Stimulated activated CD4-positive, alpha-beta T cell treated with anti-CD3 and anti-CD28 coated beads, Interleukin-1b, Interleukin-23, amount 100 ng/mL, for 48 hours (primary cell): ENCODE measurements around the gene ISG20.
"Not testable (repeated sequence)": the region's sequence is repeated elsewhere in the genome, so short reads cannot be mapped to it uniquely, and the experiment has no call there.

Source experiments
- DNase-seq: peaks from one replicate; pipeline ENCODE4 v3.0.0-alpha.2; 2020

ISG20 gene

DNA sequence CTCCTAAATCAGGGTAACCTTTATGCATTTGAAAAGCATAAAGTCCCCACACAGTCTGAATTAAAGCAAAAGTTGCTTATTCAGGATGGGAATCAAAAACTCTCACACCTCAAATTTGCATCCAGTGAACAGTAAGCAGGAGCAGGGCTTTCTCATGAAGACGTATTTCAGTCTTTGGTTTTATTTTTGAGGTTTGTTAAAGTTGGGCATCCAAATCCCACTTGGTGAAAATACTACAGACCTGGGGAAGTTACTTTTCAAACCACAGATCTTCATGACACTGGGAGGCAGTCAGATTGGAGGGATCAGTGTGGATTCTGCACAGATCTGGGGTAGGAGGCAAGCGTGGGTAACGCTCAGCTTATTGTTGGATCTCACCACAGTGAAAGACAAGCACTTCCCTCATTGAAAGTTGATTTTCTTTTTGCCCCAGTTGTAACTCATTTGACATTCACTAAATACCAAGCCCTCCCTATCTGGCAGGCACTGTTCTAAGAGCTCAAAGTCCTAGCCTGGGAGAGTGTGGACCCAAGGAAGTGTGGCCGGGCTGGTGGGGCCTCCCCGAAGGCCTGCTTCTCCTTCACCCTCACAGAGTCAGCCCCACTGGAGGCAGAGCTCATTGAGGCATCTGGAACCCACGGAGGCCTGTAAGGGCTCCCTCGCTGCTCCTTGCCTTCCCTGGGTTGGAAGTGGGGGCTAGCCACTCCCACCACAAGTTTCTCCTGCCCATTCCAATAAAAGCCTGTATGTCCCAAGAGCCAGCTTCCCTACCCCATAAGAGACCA, 783 bp upstream of the ISG20 start:
- DNase-seq, result no peak

- no peak for DNase-seq
These were observed 3.2 kb downstream of the ISG20 start for GRCh38 chr15:88641959-88642452.

DNA sequence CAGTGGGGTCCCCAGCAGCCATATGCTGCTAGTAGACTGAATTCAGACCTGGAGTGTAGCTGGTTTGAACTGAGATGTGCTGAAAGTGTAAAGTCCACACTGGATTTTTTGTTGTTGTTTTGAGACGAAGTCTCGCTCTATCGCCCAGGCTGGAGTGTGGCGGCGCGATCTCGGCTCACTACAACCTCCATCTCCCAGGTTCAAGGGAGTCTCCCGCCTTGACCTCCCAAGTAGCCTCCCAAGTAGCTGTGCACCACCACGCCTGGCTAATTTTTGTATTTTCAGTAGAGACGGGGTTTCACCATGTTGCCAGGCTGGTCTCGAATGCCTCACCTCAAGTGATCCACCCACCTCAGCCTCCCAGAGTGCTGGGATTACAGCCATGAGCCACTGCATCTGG, 3.7 kb downstream of the ISG20 start:
- not testable (repeated sequence) for DNase-seq

DNA sequence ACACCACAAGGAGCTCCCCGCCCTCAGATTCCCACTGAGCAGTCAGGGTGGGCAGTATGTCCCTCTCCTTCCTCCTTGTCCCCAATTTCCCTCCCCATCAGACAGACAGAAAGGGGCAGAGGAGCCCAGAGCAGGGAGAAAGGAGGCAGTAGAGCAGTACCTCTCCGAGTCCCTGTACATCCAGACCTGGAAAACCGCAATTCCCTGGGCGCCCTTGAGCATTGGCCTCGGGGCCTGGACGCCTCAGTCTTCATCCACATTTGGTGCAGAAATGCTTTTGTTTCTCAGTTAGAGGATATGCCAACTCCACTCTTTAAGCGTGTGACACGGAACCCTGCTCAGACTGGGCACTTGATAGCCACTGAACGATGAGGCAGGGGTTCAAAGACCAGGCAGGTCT, 5.9 kb downstream of the ISG20 start:
- DNase-seq, result no peak

- DNase-seq, result no peak
These were observed 6.6 kb downstream of the ISG20 start for GRCh38 chr15:88645171-88646087.

DNA sequence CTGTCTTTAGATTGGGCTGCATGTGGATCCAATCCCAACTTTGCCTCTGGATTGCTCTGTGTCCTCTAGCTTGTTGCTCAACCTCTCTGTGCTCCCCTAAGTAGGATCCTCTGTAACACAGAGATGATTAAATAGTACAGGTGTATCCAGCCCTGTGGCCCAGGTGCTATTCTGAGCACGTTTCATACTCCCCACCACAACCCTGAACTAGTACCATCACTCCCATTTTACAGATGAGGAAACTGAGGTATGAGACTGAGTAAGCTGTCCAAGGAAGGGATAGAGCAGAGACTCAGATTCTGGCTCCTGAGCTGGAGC, 7.2 kb downstream of the ISG20 start:
- no peak for DNase-seq

DNA sequence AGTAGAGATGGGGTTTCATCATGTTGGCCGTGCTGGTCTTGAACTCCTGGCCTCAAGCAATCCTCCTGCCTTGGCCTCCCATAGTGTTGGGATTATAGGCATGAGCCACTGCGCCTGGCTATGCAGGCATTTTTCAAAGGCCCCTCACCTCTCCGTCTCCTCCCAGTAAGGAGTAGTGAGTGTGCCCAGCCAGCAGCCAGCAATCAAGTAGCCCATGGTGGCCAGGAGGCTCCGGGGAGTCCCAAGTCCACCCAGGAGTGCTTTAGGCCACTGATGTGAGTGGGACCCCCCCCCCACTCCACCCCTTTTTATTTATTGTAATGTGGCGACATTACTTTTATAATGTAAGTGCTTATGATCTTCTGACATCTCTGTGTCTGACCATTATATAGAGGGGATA, 8.1 kb downstream of the ISG20 start:
- DNase-seq, result no peak

DNA sequence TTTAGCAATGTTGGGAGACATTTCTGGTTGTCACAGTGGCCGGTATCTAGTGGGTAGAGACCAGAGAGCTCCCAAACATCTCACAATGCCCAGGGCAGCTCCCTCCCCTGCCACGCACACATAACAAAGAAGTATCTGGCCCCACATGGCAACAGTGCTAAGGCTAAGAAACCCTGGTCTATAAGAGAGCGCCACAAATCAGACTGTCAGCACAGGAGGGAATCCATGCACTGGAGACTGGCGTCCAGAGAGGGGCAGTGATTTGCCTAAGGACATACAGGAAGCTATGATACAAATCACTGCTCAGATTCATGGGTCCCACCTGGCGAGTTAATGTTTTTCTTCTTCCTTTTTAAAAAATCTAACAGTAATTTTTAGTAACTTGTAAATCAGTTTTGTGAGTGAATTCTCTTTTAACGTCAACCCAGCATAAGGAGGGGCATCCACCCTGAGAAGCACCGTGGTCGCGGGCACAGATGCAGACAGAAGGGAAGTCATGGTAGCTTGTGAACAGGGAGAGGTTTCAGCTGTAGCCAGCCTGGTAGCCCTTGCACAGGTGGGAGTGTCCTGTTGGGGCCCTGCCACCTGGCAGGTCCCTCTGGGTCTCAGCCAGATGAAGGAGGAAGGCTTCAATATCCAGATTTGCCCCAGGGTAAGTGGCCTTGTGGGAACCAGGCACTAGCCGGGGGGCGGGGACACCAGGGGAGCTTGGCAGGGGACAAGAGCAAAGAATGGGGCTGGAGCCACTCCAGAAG, 8.7 kb downstream of the ISG20 start:
- no peak for DNase-seq

DNA sequence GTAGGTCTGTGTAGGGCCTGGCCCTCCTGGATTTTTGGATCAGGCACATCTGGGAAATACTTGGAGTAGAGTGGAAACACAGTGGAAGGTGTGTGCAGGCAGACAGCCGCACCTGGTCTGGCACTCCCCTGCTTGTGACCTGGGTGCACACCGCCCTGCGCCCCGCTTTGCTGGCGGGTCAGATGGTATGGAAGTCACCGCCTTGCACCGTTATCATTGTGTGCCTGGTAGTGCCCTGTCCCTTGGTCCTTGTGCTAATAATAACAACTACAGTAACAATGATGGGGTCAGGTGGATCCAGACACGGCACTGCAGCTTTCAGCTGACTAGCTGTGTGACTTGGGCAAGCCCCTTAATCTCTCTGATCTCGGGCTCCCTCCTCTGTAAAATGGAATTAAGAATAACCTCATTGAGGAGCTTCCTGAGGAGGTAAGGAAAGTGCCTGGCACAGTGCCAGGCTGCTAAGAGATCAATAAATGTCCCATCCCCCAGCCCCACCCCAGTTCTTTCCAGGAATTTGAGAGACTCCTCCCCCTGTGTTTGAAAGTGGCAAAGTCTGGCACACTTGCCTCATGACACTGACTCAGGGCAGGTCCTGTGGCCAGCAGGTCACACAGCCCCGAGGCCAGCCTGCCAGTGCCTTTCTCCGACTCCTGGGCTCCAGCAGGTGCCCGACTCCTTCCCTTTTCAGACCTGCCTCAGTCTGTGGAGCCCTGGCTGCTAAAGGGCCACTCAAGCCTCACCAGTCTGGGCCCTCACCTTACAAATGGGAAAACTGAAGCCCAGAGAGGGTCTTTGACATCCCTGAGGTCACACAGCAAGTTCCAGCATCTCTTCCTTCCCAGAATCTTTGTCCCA, 9.8 kb downstream of the ISG20 start:
- no peak for DNase-seq

GRCh38 chr15:88649286-88649733, 10.5 kb downstream of the ISG20 start:
- peak; percentile 80 for DNase-seq

- no peak for DNase-seq
These were observed 11.1 kb downstream of the ISG20 start for GRCh38 chr15:88649753-88650551.

GRCh38 chr15:88650556-88650955, 11.7 kb downstream of the ISG20 start:
- DNase-seq, result no peak

GRCh38 chr15:88651136-88651732, 12.4 kb downstream of the ISG20 start:
- DNase-seq, result no peak

GRCh38 chr15:88651971-88652370, 13.2 kb downstream of the ISG20 start:
- DNase-seq, result no peak

DNA sequence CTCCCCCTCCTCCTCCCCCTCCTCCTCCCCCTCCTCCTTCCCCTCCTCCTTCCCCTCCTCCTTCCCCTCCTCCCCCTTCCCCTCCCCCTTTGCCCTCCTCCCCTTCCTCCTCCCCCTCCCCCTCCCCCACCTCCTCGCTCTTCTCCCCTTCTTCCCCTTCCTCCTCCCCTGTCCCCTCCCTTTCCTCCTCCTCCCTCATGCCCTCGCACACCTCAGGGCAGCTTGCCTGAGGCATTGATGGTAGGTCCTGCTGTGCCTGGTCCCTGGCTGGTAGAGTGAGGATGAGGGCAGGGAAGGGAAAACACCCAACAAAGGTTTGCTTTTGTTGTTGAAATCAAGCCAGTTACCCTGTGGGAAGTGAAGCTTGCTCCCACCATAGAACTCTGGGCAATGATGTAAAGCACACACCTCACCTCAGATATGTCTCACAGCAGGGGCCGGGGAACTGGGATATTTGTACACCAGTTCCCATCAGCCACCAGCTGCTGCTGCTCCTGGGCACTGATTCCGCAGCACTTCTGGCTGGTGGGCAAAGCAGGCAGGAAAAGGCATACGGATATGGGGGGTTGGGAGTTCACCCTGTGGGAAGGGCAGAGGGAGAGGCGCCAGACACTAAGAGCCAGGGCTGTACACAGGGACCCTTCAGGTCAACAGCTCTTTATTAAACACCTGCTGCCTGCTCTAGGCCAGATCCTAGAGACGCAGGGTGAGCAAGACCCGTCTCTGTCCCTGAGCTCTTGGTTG, 13.8 kb downstream of the ISG20 start:
- DNase-seq, result no peak

DNA sequence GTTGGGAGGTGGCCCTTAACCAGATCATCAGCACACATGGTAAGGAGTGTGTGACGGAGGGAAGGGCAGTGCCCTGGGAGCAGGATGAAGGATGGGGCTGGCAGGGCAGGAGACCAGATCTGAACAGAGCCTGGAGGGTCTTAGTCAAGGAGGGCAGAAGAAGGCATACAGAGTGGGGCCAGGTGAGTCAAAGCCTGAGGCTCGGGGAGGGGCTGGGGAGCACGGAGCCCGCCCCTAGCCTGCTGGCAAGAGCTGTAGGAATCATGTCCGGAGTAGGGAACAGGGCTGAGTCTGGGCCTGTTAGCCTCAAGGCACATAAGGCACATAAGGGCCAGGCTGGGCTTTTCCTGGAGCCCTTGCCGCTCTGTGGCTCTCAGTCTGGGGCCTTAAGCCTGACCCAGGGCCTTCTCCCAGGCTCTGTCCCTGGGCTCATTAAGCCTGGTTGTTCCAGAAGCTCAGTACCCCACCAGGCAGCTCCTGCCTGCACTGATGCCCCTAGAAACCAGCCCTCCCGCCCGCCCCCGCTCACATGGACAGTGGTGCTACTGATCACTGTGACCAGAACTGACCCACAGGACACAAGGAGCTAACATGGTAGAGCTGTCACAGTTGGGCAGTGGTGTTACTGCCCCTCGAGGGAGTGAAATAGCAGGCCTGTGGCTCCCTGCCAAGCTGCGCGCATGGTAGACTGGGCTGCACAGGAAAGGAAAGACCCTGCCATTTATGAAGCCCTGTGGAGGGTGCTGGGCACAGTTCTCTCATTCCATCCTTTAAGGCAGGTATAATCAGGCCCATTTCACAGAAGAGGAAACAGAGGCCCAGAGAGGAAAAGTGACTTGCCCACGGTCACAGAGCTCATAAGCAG, 14.6 kb downstream of the ISG20 start:
- DNase-seq, result no peak

GRCh38 chr15:88654430-88655102, 15.8 kb downstream of the ISG20 start:
- no peak for DNase-seq

GRCh38 chr15:88655103-88655553, 16.3 kb downstream of the ISG20 start:
- DNase-seq, result no peak
